NCI-H1930 (cell line): Measurements from ENCODE around the gene NFIA.

Source experiments
- DNase-seq, 2 experiments: peaks; one replicate each; lab custom pipeline; 2025; lab: John Stamatoyannopoulos, UW

Gene NFIA

GRCh38 chr1:61083807-61084440 is 1.6 kb downstream of the NFIA start:
- DNase-seq: no peak

DNA sequence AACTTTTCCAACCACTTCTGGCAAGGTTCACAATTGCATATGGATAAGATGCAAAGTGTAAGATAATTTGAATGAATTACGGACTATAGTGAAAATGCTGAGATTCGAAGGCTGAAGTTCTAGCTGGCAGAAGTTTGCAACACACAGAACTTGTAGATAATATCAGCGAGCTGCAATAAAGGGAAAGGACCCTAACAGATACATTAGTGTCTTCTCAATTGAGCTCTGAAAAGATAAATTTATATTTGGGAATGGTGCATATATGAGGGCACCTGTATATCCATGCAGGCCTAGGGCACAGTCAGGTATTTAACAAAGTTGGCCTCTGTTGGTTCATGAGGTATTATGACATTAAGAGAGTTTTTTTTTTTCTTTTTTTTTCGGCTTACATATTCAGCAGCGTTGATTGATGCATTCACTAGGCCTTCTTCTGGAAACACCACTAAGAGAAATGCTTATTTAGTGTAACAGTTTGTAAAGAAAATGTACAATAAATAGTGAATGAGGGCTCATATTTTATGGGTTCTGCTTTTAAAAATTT is 2.2 kb downstream of the NFIA start:
- no peak for DNase-seq

DNA sequence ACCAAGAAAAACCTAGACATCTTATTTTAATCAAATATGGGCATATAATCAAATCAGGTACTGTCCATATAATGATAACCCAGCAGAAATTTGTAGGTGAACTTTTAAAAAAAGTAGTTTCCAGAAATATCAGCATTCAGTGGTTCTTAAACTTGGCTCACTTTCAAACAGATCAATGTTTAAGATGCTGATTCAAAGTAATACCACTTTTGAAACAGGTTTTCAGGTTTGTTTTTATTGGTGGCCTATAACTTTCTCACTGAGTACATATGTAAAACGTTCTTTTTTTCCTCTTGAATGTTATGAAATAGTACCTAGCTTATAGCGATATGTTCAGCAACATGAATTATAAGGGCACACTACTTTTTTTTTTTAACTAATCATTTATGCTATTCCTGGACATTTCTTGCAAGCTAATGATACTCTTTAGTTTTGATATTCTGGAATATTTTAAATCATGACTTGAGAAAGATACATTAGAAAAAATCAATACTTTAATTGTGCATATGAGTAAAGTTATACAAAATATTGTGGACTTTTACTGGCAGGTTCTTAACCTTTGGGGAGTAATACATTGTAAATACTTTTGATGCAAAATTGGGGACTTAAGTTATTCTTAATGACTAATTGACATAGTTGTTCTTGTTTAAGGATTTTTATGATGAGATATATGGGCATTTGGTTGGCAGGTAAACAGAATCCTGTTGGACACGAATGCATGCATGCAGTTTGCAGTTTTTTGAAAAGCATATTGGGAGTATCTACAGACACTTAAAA is 3.0 kb downstream of the NFIA start:
- no peak for DNase-seq

- DNase-seq: no peak
Observed at GRCh38 chr1:61085983-61086644, 3.8 kb downstream of the NFIA start.

DNA sequence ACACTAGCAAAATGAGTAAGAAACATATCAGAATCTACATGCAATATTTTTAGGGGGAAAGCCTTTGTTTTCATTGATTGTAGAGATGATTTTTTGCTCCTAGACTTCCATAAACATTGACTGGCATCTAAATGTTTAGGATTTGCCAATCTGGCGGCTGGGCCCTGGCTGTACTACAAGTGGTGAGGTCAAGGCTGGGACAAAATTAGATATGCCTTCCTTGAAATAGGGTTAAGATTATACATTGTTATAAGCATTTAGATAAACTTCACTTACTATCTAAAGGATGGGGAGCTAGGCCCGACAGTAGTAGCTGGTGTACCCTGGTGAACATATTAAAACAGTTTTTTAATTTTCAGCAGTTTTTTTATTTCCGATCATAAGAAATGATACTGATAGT is 5.2 kb downstream of the NFIA start:
- DNase-seq: no peak

DNA sequence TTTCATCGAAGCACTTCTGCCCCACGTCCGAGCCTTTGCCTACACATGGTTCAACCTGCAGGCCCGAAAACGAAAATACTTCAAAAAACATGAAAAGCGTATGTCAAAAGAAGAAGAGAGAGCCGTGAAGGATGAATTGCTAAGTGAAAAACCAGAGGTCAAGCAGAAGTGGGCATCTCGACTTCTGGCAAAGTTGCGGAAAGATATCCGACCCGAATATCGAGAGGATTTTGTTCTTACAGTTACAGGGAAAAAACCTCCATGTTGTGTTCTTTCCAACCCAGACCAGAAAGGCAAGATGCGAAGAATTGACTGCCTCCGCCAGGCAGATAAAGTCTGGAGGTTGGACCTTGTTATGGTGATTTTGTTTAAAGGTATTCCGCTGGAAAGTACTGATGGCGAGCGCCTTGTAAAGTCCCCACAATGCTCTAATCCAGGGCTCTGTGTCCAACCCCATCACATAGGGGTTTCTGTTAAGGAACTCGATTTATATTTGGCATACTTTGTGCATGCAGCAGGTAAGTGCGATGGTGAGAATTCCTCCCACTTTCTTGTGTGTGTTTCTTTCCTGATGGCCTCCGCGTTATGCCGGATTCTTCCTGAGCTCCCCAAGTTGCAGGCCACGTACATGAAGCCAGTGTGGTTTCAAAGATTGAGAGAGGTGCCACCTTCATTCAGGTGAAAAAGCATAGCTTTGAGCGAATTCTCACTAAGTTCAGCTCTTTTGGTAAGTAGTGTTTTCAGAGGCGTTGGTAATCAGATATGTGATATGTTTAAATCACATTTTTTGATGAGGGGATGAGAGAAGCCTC is 6.0 kb downstream of the NFIA start:
- DNase-seq: no peak

GRCh38 chr1:61089338-61089737 is 7.0 kb downstream of the NFIA start:
- no peak for DNase-seq

GRCh38 chr1:61089741-61090140 is 7.4 kb downstream of the NFIA start:
- no peak for DNase-seq

GRCh38 chr1:61090546-61091202 is 8.3 kb downstream of the NFIA start:
- no peak for DNase-seq

- DNase-seq: no peak
Observed at GRCh38 chr1:61091455-61091854, 9.1 kb downstream of the NFIA start.

DNA sequence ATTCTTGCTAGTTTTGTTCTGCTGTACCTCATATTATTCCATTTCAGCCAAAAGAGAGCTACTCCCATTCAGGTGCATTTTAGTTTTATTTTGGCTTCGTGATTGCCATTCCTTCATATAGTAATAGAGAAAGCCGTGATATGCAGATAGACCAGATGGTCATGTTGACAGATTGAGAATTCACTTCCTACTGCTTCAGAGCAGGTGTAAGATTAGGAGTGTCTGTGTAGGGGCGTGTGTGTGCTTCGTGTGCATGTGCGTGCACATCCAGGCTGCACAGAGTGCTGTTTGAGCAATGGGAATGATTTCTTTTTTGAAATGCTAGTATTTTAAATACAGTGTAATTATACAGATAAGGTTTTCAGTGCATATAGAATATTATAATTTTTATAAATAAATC is 10.3 kb downstream of the NFIA start:
- no peak for DNase-seq

DNA sequence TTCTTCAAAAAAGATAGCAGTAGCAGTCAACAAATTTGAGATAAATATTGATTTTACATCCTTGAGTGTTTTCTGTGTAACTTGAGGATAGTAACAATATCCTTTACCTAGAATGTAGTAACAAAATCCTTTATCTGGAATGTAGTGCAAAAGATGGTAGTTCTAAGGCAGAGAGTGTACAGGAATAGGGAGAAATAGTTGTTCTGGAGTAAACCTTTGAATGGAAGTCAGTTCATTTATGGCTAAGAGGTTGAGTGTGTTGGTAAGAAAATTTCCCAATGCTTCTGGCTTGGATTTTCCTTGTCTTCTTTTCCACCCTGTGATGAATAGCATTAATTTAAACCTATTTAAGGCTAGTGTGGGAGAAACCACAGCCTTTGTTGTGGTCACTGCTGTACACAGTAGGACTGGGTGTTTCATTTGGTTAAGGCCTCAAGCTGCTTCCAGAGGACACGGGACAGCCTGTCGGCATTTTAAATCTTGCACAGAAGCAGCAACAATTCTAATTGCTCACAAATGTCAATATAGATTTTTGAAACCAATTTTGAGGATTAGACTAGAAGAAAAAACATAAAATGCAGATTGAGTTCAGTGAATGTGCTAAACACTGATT is 11.3 kb downstream of the NFIA start:
- no peak for DNase-seq

DNA sequence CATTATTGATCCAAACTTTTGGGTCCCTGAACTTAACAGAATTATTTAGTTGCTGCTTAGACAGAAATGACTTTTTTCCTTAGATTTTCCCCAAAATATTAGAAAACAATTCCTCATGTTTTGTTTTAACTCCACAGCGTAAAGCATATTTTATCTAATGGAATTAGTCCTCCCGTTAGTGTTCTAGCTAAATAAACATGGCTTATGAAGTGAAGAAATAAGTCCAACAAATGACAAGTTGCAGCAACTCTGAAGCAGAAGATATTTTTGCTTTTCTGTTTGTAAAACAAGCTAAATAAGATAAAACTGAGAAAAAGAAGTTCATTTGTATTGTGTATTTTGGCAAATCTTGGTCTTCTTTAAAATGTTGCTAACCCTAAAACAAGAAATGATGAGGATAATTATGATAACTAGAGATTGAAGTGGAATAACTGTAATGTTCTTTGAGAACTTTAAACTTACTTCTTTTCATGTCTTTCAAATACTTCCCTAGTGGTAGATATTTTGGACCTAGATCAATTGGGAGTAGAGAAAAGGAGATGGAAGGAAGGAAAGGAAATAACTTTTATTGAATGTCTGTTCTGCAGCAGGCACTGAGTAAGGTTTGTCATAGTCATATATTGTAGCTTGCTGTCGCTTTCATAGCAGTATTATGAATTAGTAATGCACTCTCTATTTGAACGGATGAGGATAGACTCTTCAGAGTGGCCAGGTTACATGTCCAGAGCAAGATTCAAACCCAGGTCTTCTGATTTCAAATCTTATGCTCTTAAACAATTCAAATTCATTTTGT is 12.5 kb downstream of the NFIA start:
- no peak for DNase-seq

GRCh38 chr1:61095470-61095812 is 13.1 kb downstream of the NFIA start:
- DNase-seq: no peak

GRCh38 chr1:61097317-61097716 is 15.0 kb downstream of the NFIA start:
- no peak for DNase-seq

GRCh38 chr1:61097722-61098121 is 15.4 kb downstream of the NFIA start:
- DNase-seq: no peak

- DNase-seq: no peak
Observed at GRCh38 chr1:61098333-61098732, 16.0 kb downstream of the NFIA start.

GRCh38 chr1:61098906-61099437 is 16.6 kb downstream of the NFIA start:
- no peak for DNase-seq

- no peak for DNase-seq
Observed at GRCh38 chr1:61100578-61100977, 18.2 kb downstream of the NFIA start.

- no peak for DNase-seq
Observed at GRCh38 chr1:61101536-61101935, 19.2 kb downstream of the NFIA start.
